GM12801 (cell line): ENCODE results near the gene ACBD6.

Experiments
- CTCF ChIP-seq: IDR thresholded peaks from one replicate; pipeline ENCODE4 v1.5.1; 2011; ENCODE audit warnings: control low read depth; ENCODE audit not compliant: insufficient read length; ENCODE audit errors: extremely low read depth

Gene ACBD6

GRCh38 chr1:180510882-180511281, 8.5 kb upstream of the ACBD6 start:
- TF ChIP-seq CTCF, result no peak

DNA sequence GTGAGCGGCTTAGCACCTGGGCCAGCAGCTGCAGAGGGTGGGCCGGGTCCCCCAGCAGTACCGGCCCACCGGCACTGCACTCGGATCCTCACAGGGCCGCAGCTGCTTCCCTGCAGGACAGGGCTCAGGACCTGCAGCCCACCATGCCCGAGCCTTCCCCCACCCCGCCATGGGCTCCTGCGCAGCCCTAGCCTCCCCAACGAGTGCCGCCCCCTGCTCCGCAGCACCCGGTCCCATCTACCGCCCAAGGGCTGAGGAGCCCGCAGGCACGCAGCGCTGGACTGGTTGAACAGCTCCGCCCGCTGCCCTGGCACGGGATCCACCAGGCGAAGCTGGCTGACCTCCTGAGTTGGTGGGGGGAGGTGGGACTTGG, 6.3 kb upstream of the ACBD6 start:
- no peak for TF ChIP-seq CTCF

DNA sequence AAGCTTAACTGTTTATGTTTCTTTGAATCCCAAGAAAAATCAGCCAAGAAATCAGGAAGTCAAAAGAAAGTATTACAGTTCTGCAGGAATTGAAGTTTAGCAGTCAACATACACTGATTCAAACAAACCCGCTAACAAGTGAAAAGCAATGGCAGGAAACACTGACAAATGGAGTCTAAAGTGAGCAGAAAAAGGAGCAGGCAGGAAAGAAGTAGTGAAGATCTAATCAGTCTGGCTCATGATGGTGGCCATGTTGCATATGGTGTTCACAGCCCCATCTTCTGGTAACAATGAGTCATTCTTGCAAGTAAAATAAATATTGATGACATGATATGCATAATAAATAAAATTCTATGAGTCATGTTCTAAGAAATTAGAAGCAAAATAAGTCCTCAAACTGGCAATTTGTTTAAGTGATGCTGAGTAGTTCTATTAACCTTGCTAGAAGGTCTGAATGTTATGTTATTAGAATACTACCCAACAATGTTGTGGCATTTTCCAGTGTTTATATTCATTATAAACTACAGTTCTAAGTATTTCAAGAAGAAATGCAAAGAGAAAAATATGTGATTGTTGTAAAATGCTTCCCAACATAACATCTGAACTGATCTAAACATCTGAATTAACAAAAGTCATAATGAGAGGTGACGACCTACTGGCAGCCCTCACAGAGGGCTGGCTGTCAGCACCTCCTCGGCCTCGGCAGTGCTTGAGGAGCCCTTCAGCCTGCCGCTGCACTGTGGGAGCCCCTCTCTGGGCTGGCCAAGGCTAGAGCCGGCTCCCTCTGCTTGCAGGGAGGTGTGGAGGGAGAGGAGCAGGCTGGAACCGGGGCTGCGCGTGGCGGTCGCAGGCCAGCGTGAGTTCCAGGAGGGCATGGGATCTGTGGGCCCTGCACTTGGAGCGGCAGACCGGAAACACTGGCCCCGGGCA, 5.7 kb upstream of the ACBD6 start:
- no peak for TF ChIP-seq CTCF

- TF ChIP-seq CTCF, result no peak
Measured at GRCh38 chr1:180505732-180506335, 3.5 kb upstream of the ACBD6 start.

- no peak for TF ChIP-seq CTCF
Measured at GRCh38 chr1:180504186-180504585, 1.8 kb upstream of the ACBD6 start.

- no peak for TF ChIP-seq CTCF
Measured at GRCh38 chr1:180503280-180503862, 994 bp upstream of the ACBD6 start.

GRCh38 chr1:180501865-180502360, 464 bp downstream of the ACBD6 start:
- TF ChIP-seq CTCF, result no peak
